ENCODE measurements around the gene GNA12. TPM values are rescaled to one million over a fixed set of nuclear protein-coding genes. Genes with fewer than 3 reads are reported as not detected.
A peak's percentile ranks its signal among the peaks of the same experiment; 100 is the strongest.

GNA12 gene
- total RNA-seq, 4 donors from 2014 or later: 17.9 to 33.3 (median 21.7) TPM

DNA sequence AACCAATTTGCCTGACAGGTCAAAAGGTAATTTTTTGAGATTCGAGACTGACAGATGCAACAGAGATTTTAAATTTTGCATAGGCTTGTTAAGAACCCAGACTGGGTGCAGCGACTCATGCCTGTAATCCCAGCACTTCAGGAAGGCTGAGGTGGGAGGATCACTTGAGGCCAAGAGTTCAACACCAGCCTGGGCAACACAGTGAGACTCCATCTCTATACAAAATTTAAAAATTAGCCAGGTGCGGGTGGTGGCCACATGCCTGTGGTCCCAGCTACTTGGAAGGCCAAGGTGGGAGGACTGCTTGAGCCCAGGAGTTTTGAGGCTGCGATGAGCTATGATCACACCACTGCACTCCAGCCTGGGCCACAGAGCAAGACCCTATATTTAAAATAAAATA lies 121.5 kb downstream of the GNA12 start:
- Histone ChIP-seq H3K4me3 (replicated peaks in 1 of 3) (no peak overlapping the region), H3K4me1 (no peaks in the 10 kb centered on the region), H3K27me3 (no peaks in the 10 kb centered on the region), H3K9me3 (no peaks in the 10 kb centered on the region), H3K27ac (no peak overlapping the region), H3K36me3 (peaks cover 5 to 6% of the 10 kb centered on the region in 2 donors)
- WGBS, 2 donors: 95 to 96% methylated on average over 4 of the region's 4 CpGs
- intact Hi-C loops (cut with DNase I): no loop called here
- TF ChIP-seq CTCF (IDR thresholded peaks at IDR 0.05): no peak
- TF ChIP-seq POLR2A (IDR thresholded peaks at IDR 0.05): no peak
- no peak for DNase-seq

GRCh38 chr7:2721842-2722241 lies 122.3 kb downstream of the GNA12 start:
- Histone ChIP-seq H3K27me3 (no peaks in the 10 kb centered on the region), H3K4me3 (replicated peaks in 1 of 3) (no peak overlapping the region), H3K4me1 (no peaks in the 10 kb centered on the region), H3K36me3 (peaks cover 4 to 6% of the 10 kb centered on the region in 2 donors), H3K27ac (no peak overlapping the region), H3K9me3 (no peaks in the 10 kb centered on the region)
- no peak for TF ChIP-seq CTCF (IDR thresholded peaks at IDR 0.05)
- TF ChIP-seq POLR2A (IDR thresholded peaks at IDR 0.05): no peak
- intact Hi-C loops (cut with DNase I): no loop called here
- DNase-seq: no peak
- 95 to 97% methylated on average over 19 of the region's 19 CpGs for WGBS, 2 donors

GRCh38 chr7:2720024-2720423 lies 124.1 kb downstream of the GNA12 start:
- no peaks in the 10 kb centered on the region for H3K27me3 ChIP-seq
- H3K9me3 ChIP-seq: no peaks in the 10 kb centered on the region
- H3K36me3 ChIP-seq: peaks cover 0 to 6% of the 10 kb centered on the region in 2 donors
- H3K27ac ChIP-seq: no peak overlapping the region
- no peak for DNase-seq
- intact Hi-C loops (cut with DNase I): no loop called here
- no peak overlapping the region for H3K4me3 ChIP-seq (replicated peaks in 1 of 3)
- no peaks in the 10 kb centered on the region for H3K4me1 ChIP-seq
- WGBS, 2 donors: 92 to 94% methylated on average over 16 of the region's 16 CpGs
- TF ChIP-seq POLR2A (IDR thresholded peaks at IDR 0.05): no peak

DNA sequence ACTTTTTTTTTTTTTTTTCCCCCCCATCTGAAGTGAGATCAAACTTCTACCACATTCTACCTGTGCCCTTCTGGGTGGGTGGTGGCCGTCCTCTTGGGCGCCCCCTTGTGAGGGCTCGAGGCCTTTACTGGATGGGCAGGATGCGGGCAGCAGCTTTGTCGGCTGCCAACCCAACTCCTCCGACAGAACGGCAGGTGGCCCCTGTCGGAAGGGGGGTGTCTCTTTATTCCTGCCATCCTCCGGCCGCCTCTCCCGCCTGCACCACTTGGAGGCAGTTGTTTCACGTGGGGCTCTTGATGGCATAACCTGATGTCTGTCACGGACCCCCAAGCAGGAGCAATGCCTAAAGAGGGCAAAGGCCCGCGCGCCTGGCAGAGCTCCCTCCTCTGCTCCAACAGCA lies 125.1 kb downstream of the GNA12 start:
- H3K36me3 ChIP-seq: peaks cover 0 to 6% of the 10 kb centered on the region in 2 donors
- peak in 1 of 2 donors; percentile 21 for DNase-seq

DNA sequence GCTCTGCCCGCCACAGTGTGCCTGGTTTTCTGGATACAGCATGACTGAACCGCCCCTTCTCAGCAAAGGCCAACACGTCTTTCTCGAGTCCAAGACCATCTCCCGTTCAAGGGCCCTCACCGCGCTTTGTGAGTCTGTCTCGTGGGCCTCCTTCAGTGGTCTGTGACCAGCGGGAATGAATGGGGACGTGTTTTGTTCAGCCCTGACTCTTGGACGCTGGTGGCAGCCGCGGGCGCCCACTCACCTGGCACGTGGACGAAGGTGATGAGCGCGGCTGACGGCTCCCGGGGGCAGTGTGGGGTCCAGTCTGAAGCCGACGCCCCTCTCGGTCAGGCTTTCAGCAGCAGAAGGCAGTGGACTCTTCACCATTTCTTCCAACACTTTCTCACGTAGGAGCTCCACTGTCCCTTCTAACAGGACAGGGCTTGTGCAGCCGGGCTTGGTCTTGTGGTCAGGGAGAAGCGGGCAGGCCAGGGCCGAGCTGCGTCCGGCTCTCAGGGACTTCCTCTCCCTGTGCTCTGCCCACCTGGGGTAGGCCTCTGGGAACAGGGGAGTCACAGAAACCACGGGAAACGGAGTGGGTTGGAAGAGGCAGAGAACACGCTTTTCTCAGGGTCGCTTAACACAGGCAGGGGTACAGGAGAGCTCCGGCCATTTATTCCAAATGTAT lies 125.7 kb downstream of the GNA12 start:
- intact Hi-C loops (cut with DNase I): no loop called here
- no peak for DNase-seq
- H3K27ac ChIP-seq: no peak overlapping the region

More for the DNA sequence above, 125.1 kb downstream of the GNA12 start:
- no peaks in the 10 kb centered on the region for H3K4me1 ChIP-seq
- no peaks in the 10 kb centered on the region for H3K9me3 ChIP-seq
- TF ChIP-seq CTCF (IDR thresholded peaks at IDR 0.05) (peak in 2 of 6 experiments; percentile 18 to 37), POLR2A (IDR thresholded peaks at IDR 0.05) (no peak)
- H3K4me3 ChIP-seq (replicated peaks in 1 of 3): no peak overlapping the region
- H3K27me3 ChIP-seq: no peaks in the 10 kb centered on the region
- 79 to 85% methylated on average over 16 of the region's 16 CpGs for WGBS, 2 donors
- intact Hi-C loops (cut with DNase I): no loop called here
- no peak overlapping the region for H3K27ac ChIP-seq

More for the DNA sequence above, 125.7 kb downstream of the GNA12 start:
- WGBS, 2 donors: 90 to 92% methylated on average over 34 of the region's 34 CpGs
- H3K9me3 ChIP-seq: no peaks in the 10 kb centered on the region
- TF ChIP-seq CTCF (IDR thresholded peaks at IDR 0.05): no peak
- no peak for TF ChIP-seq POLR2A (IDR thresholded peaks at IDR 0.05)
- peaks cover 0 to 6% of the 10 kb centered on the region in 2 donors for H3K36me3 ChIP-seq
- no peaks in the 10 kb centered on the region for H3K27me3 ChIP-seq
- no peaks in the 10 kb centered on the region for H3K4me1 ChIP-seq
- no peak overlapping the region for H3K4me3 ChIP-seq (replicated peaks in 1 of 3)

All from thyroid gland (tissue), 4 donors.